Endodermal cell (in vitro differentiated cells): ENCODE data around the gene YAP1. TPM values are rescaled to one million over a fixed set of nuclear protein-coding genes. Genes with fewer than 3 reads are reported as not detected.

ENCODE experiments used
- DNase-seq: peaks from one replicate; pipeline ENCODE4 v3.0.0-alpha.2; 2017
- H3K27ac ChIP-seq: 2 replicates; pipeline ENCODE4 v1.5.1; 2013; ENCODE audit warnings: mild to moderate bottlenecking, low read depth, low read length, moderate library complexity
- H3K27me3 ChIP-seq: 2 replicates; pipeline ENCODE4 v1.6.1; 2013; ENCODE audit warnings: mild to moderate bottlenecking, low read length, moderate library complexity; ENCODE audit not compliant: insufficient read depth, control insufficient read depth, poor library complexity, severe bottlenecking
- H3K36me3 ChIP-seq: 2 replicates; pipeline ENCODE4 v1.7.0; 2013; ENCODE audit warnings: mild to moderate bottlenecking, low read length, moderate library complexity; ENCODE audit not compliant: control insufficient read depth, insufficient read depth
- H3K4me1 ChIP-seq: one replicate; pipeline ENCODE4 v1.7.0; 2013; ENCODE audit warnings: low read length; ENCODE audit not compliant: control insufficient read depth, insufficient read depth
- H3K4me3 ChIP-seq: 2 replicates; pipeline ENCODE4 v1.5.1; 2013; ENCODE audit warnings: mild to moderate bottlenecking, low read length, moderate library complexity
- H3K9ac ChIP-seq: 2 replicates; pipeline ENCODE4 v1.6.1; 2013; ENCODE audit warnings: mild to moderate bottlenecking, low read length, moderate library complexity; ENCODE audit not compliant: poor library complexity, severe bottlenecking; ENCODE audit errors: extremely low read depth
- H3K9me3 ChIP-seq: 2 replicates; pipeline ENCODE4 v1.6.1; 2013; ENCODE audit warnings: mild to moderate bottlenecking, low read length, moderate library complexity; ENCODE audit not compliant: control insufficient read depth
- H3K27ac Mint-ChIP-seq: 2 replicates; pipeline ENCODE4 v1.8.0; 2020; ENCODE audit warnings: mixed read lengths
- H3K27me3 Mint-ChIP-seq: 2 replicates; pipeline ENCODE4 v1.8.0; 2021; ENCODE audit warnings: mild to moderate bottlenecking, mixed read lengths; ENCODE audit not compliant: insufficient read depth
- H3K36me3 Mint-ChIP-seq: 2 replicates; pipeline ENCODE4 v1.8.0; 2020; ENCODE audit warnings: low read depth, mixed read lengths
- H3K4me1 Mint-ChIP-seq: 2 replicates; pipeline ENCODE4 v1.8.0; 2020; ENCODE audit warnings: mixed read lengths
- H3K4me3 Mint-ChIP-seq: 2 replicates; pipeline ENCODE4 v1.8.0; 2020; ENCODE audit warnings: mild to moderate bottlenecking, moderate library complexity, mixed read lengths
- H3K9me3 Mint-ChIP-seq: 2 replicates; pipeline ENCODE4 v1.8.0; 2020; ENCODE audit warnings: mild to moderate bottlenecking, mixed read lengths
- CTCF ChIP-seq: fragments of 200-600 bp; sonication (generic); conservative IDR thresholded peaks from 2 replicates; pipeline ENCODE4 v1.5.0; 2021; ENCODE audit warnings: antibody characterized with exemption, mild to moderate bottlenecking
- WGBS, 2 experiments: methylation state at CpG; one replicate each; pipeline versions ENCODE4 v1.1.5 to v1.1.7; 2013; ENCODE audit warnings: missing lambda C conversion rate in 2 of 2, mixed read lengths in 1 of 2; ENCODE audit not compliant: insufficient coverage in 1 of 2, insufficient read length in 1 of 2; 5-methylcytosine and 5-hydroxymethylcytosine counted together
- total RNA-seq, 2 donors: library from RNA; stranded (reverse); fragmentation: NEBNext Ultra II Directional in 1 of 2; extraction: Animal tissue kit (Norgen Biotek cat#: 25700) in 1 of 2; gene quantifications; 2 replicates in 1 of 2; 3 replicates in 1 of 2; pipeline ENCODE4 v1.2.1, GENCODE V29; 2021

The YAP1 gene
- total RNA-seq, 2 donors from 2014 or later, result 224 to 228 TPM

- Histone ChIP-seq H3K4me3 (peak overlapping the region; percentile 98), H3K27ac (no peak overlapping the region), H3K4me1 (peaks cover 2% of the 10 kb centered on the region), H3K9ac (peak overlapping the region; percentile 97), H3K27me3 (no peaks in the 10 kb centered on the region), H3K9me3 (no peaks in the 10 kb centered on the region), H3K36me3 (peaks cover under 1% of the 10 kb centered on the region)
- H3K9me3 Mint-ChIP-seq, result peaks cover 3% of the 10 kb centered on the region
- H3K36me3 Mint-ChIP-seq, result peaks cover 2% of the 10 kb centered on the region
- H3K4me3 Mint-ChIP-seq, result peak overlapping the region; percentile 97
- 60 to 67% methylated on average over 3 of the region's 3 CpGs for WGBS, 2 experiments
- peaks cover 14% of the 10 kb centered on the region for H3K4me1 Mint-ChIP-seq
- no peak for TF ChIP-seq CTCF
- no peaks in the 10 kb centered on the region for H3K27me3 Mint-ChIP-seq
- no peak overlapping the region for H3K27ac Mint-ChIP-seq
- no peak for DNase-seq
Observed at GRCh38 chr11:102108734-102109440, 1.4 kb upstream of the YAP1 start.

GRCh38 chr11:102110761-102111010 lies 439 bp downstream of the YAP1 start:
- H3K4me1 ChIP-seq, result peaks cover 12% of the 10 kb centered on the region
- peak overlapping the region; percentile 98 for H3K4me3 ChIP-seq
- H3K27me3 ChIP-seq, result no peaks in the 10 kb centered on the region
- peak overlapping the region; percentile 97 for H3K27ac ChIP-seq
- peak overlapping the region; percentile 97 for H3K4me3 Mint-ChIP-seq
- 0% methylated on average over 12 to 31 of the region's 31 CpGs for WGBS, 2 experiments
- no peak for TF ChIP-seq CTCF
- H3K9me3 Mint-ChIP-seq, result no peaks in the 10 kb centered on the region
- peaks cover 8% of the 10 kb centered on the region for H3K36me3 ChIP-seq
- H3K27me3 Mint-ChIP-seq, result no peaks in the 10 kb centered on the region
- H3K9me3 ChIP-seq, result no peaks in the 10 kb centered on the region
- peaks cover 4% of the 10 kb centered on the region for H3K36me3 Mint-ChIP-seq
- H3K9ac ChIP-seq, result peak overlapping the region; percentile 97
- H3K4me1 Mint-ChIP-seq, result peaks cover 29% of the 10 kb centered on the region
- DNase-seq, result no peak
- peak overlapping the region; percentile 99 for H3K27ac Mint-ChIP-seq

- peaks cover 34% of the 10 kb centered on the region for H3K4me1 Mint-ChIP-seq
- H3K27ac Mint-ChIP-seq, result peak overlapping the region; percentile 99
- H3K9me3 ChIP-seq, result no peaks in the 10 kb centered on the region
- H3K36me3 Mint-ChIP-seq, result peaks cover 5% of the 10 kb centered on the region
- TF ChIP-seq CTCF, result no peak
- no peaks in the 10 kb centered on the region for H3K9me3 Mint-ChIP-seq
- DNase-seq, result peak; percentile 97
- H3K4me3 ChIP-seq, result peak overlapping the region; percentile 98
- 0% methylated on average over 53 of the region's 61 CpGs; no CpG with 5 or more reads in 1 of the 2 experiments for whole genome bisulfite sequencing, 2 experiments
- peaks cover 13% of the 10 kb centered on the region for H3K36me3 ChIP-seq
- peak overlapping the region; percentile 97 for H3K9ac ChIP-seq
- H3K4me3 Mint-ChIP-seq, result peak overlapping the region; percentile 97
- peaks cover 17% of the 10 kb centered on the region for H3K4me1 ChIP-seq
- H3K27me3 Mint-ChIP-seq, result no peaks in the 10 kb centered on the region
- no peaks in the 10 kb centered on the region for H3K27me3 ChIP-seq
- peak overlapping the region; percentile 97 for H3K27ac ChIP-seq
Observed at GRCh38 chr11:102111011-102111786, 952 bp downstream of the YAP1 start.
